Measurements from ENCODE around the gene SNRPD3.

- TF ChIP-seq CTCF (IDR thresholded peaks at IDR 0.05; ENCODE audit: low read depth, low read length) (no peak), EZH2phosphoT487 (IDR thresholded peaks at IDR 0.05; ENCODE audit: low read depth) (no peak)
Measured at GRCh38 chr22:24588381-24588756, 32.6 kb downstream of the SNRPD3 start.
